Measurements from ENCODE around the gene ZNF264.

DNA sequence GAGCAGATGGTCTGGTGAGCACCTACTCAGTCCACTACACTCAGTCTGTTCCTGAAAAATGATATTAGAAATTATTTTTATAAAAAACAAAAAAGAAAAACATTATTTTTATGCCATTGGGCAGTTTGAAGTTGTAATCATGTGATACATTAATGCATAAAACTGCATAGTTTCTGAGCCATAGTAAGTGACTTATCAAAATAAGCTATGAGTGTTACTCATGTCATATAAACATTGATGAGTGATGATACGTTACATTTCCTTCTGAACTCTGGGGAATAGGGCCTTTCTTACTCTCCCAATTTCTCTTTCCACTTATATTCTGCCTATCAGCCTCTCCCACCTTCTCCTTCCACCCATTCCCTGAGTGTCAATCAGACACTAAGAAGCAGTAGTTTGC lies 58.0 kb downstream of the ZNF264 start:
- TF ChIP-seq, protein P1, sequence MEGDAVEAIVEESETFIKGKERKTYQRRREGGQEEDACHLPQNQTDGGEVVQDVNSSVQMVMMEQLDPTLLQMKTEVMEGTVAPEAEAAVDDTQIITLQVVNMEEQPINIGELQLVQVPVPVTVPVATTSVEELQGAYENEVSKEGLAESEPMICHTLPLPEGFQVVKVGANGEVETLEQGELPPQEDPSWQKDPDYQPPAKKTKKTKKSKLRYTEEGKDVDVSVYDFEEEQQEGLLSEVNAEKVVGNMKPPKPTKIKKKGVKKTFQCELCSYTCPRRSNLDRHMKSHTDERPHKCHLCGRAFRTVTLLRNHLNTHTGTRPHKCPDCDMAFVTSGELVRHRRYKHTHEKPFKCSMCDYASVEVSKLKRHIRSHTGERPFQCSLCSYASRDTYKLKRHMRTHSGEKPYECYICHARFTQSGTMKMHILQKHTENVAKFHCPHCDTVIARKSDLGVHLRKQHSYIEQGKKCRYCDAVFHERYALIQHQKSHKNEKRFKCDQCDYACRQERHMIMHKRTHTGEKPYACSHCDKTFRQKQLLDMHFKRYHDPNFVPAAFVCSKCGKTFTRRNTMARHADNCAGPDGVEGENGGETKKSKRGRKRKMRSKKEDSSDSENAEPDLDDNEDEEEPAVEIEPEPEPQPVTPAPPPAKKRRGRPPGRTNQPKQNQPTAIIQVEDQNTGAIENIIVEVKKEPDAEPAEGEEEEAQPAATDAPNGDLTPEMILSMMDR (conservative IDR thresholded peaks at IDR 0.05; ENCODE audit: low read length) = no peak
- no peak for TF ChIP-seq EZH2phosphoT487 (IDR thresholded peaks at IDR 0.05; ENCODE audit: borderline replicate concordance, low read depth, low read length)
